GM23248 (cell line): ENCODE data around the gene PHETA2. TPM values are rescaled to one million over a fixed set of nuclear protein-coding genes. Genes with fewer than 3 reads are reported as not detected.
A peak's percentile ranks its signal among the peaks of the same experiment; 100 is the strongest.
"Not testable (repeated sequence)": the region's sequence is repeated elsewhere in the genome, so short reads cannot be mapped to it uniquely, and the experiment has no call there.

Experiments used
- DNase-seq: peaks from one replicate; pipeline ENCODE4 v3.0.0-alpha.2; 2015
- H2AFZ ChIP-seq: fragments of 200-600 bp; sonication (generic); 2 replicates; pipeline ENCODE4 v1.6.1; 2016; ENCODE audit warnings: antibody characterized with exemption
- H3F3A ChIP-seq: fragments of 200-600 bp; sonication (generic); 2 replicates; pipeline ENCODE4 v1.6.1; 2016; ENCODE audit warnings: mild to moderate bottlenecking, antibody characterized with exemption, mixed run types; ENCODE audit not compliant: insufficient read depth
- H3K27ac ChIP-seq: fragments of 200-600 bp; sonication (generic); 2 replicates; pipeline ENCODE4 v1.5.1; 2016; ENCODE audit warnings: mild to moderate bottlenecking
- H3K27me3 ChIP-seq: fragments of 200-600 bp; sonication (generic); replicated peaks from 2 replicates; pipeline ENCODE4 v1.6.1; 2016; ENCODE audit warnings: mild to moderate bottlenecking; ENCODE audit not compliant: insufficient read depth
- H3K36me3 ChIP-seq: fragments of 200-600 bp; sonication (generic); 2 replicates; pipeline ENCODE4 v1.6.1; 2016; ENCODE audit warnings: low read depth, mild to moderate bottlenecking
- H3K4me1 ChIP-seq: fragments of 200-600 bp; sonication (generic); 2 replicates; pipeline ENCODE4 v1.6.1; 2016; ENCODE audit warnings: mild to moderate bottlenecking; ENCODE audit not compliant: insufficient read depth
- H3K4me2 ChIP-seq: fragments of 200-600 bp; sonication (generic); one replicate; pipeline ENCODE4 v1.6.1; 2016; ENCODE audit warnings: mild to moderate bottlenecking; ENCODE audit not compliant: unreplicated experiment
- H3K4me3 ChIP-seq: fragments of 200-600 bp; sonication (generic); 2 replicates; pipeline ENCODE4 v1.5.1; 2016; ENCODE audit warnings: mild to moderate bottlenecking
- H3K79me2 ChIP-seq: fragments of 200-600 bp; sonication (generic); 2 replicates; pipeline ENCODE4 v1.6.1; 2016; ENCODE audit warnings: mild to moderate bottlenecking; ENCODE audit not compliant: insufficient read depth
- H3K9ac ChIP-seq: fragments of 200-600 bp; sonication (generic); 2 replicates; pipeline ENCODE4 v1.6.1; 2016; ENCODE audit warnings: mild to moderate bottlenecking
- H3K9me2 ChIP-seq: fragments of 200-600 bp; sonication (generic); 2 replicates; pipeline ENCODE4 v1.6.1; 2016; ENCODE audit warnings: mixed run types, mild to moderate bottlenecking, moderate library complexity; ENCODE audit not compliant: insufficient read depth
- H3K9me3 ChIP-seq: fragments of 200-600 bp; sonication (generic); one replicate; pipeline ENCODE4 v1.6.1; 2017; ENCODE audit warnings: low read depth
- H4K20me1 ChIP-seq: fragments of 200-600 bp; sonication (generic); 2 replicates; pipeline ENCODE4 v1.6.0; 2016; ENCODE audit not compliant: insufficient read depth
- EZH2 ChIP-seq: fragments of 200-600 bp; sonication (generic); IDR thresholded peaks from 2 replicates; pipeline ENCODE4 v1.6.1; 2018; ENCODE audit warnings: antibody characterized with exemption, mild to moderate bottlenecking; ENCODE audit not compliant: insufficient read depth, poor library complexity, severe bottlenecking
- EZH2phosphoT487 ChIP-seq: fragments of 200-600 bp; sonication (generic); IDR thresholded peaks from 2 replicates; pipeline ENCODE4 v1.6.1; 2018; ENCODE audit warnings: antibody characterized with exemption, moderate library complexity, mild to moderate bottlenecking, low read depth; ENCODE audit not compliant: insufficient read depth
- WGBS, 2 experiments: methylation state at CpG; one replicate each; pipeline ENCODE4 v1.1.6; 2015 to 2017; ENCODE audit warnings: low lambda C conversion rate in 2 of 2, low coverage in 1 of 2; ENCODE audit errors: missing lambda C conversion rate in 2 of 2; 5-methylcytosine and 5-hydroxymethylcytosine counted together
- in situ Hi-C: fragments of 300-500 bp; cut with MboI; formaldehyde crosslinking; loops from 2 replicates; pipeline ENCODE4 v1.15.0; 2020
- polyA plus RNA-seq: library from polyadenylated mRNA; unstranded; fragments of >200 nt; fragmentation: Nextera tagmentation; extraction: Ambion mirVana; gene quantifications from 2 replicates; pipeline ENCODE4 v1.2.1, GENCODE V29; 2016
- total RNA-seq: library from RNA; depleted of rRNA; stranded (reverse); fragments of >200 nt; shearing (Covaris generic); gene quantifications from 2 replicates; pipeline ENCODE4 v1.2.3, GENCODE V29; 2014

Gene PHETA2
- total and polyA plus RNA-seq, 2 experiments from 2014 or later = 29.9 to 38.6 TPM

DNA sequence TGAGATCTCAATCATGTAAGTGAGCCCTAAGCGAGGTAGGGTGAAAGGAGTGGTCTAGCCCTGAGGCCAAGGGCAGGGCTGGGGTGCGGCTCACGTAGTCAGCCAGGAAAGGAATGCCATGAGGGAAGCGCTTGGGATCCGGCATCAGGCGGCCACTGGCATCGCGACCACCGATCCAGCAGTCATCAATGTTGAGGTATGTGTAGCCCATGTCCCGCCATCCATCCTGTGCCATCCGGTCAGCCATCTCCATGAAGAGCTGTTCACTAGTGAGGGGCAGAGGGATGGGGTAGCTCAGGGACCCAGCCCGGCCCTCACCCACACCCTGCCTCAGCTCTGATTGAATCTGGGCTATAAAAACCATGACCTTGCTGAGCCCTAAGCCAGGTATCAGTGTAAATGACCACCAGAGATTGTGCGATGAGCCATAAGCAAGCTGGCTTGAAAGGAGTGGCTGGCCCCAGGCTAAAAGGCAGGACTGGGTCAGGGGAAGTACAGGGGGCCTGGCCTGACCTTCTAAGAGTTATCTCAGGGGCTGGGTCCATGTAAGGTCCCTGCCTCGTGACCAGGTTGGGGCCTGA, 6.3 kb upstream of the PHETA2 start:
- Histone ChIP-seq H4K20me1 (no peaks in the 10 kb centered on the region), H3K9ac (no peak overlapping the region), H3K79me2 (no peaks in the 10 kb centered on the region; the same call in 1 of the 2 replicates), H3K9me3 (no peaks in the 10 kb centered on the region), H3K27me3 (no peaks in the 10 kb centered on the region), H3K36me3 (no peaks in the 10 kb centered on the region), H3K4me3 (no peak overlapping the region), H3K27ac (no peak overlapping the region), H2AFZ (no peak overlapping the region), H3K4me2 (no peak overlapping the region), H3K4me1 (peaks cover 13% of the 10 kb centered on the region), H3F3A (peaks cover 9% of the 10 kb centered on the region; the same call in 1 of the 2 replicates), H3K9me2 (no peaks in the 10 kb centered on the region)
- TF ChIP-seq EZH2 = no peak
- TF ChIP-seq EZH2phosphoT487 = no peak
- in situ Hi-C loops = no loop called here
- WGBS, 2 experiments = 91 to 92% methylated on average over 12 to 14 of the region's 14 CpGs
- no peak for DNase-seq

DNA sequence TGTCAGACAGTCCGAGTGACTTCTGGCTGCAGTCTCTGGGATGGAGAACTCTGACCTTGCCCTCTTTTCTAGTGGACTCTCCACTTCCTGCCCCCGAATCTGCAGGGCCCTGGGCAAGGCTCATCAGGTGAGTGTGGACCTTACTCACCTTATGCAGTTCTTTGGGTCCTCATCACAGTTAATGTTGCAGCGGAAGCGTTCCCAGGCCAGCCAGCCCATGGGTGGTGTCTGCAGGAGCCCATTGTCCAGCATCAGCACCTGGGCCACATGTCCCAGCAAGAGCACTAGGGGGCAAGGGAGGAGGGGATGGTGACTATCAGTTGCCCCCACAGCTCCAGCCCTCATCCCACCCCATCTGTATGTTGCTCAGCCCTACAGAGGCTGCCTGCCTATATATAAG, 5.8 kb upstream of the PHETA2 start:
- Histone ChIP-seq H3K27ac (no peak overlapping the region), H3K4me1 (peaks cover 13% of the 10 kb centered on the region), H3K9ac (no peak overlapping the region), H3K36me3 (no peaks in the 10 kb centered on the region), H2AFZ (no peak overlapping the region), H3K4me3 (no peak overlapping the region), H3K9me2 (no peaks in the 10 kb centered on the region), H4K20me1 (no peaks in the 10 kb centered on the region), H3K79me2 (peaks cover 3% of the 10 kb centered on the region), H3K9me3 (no peaks in the 10 kb centered on the region), H3K27me3 (no peaks in the 10 kb centered on the region), H3F3A (peaks cover 9% of the 10 kb centered on the region; the same call in 1 of the 2 replicates), H3K4me2 (no peak overlapping the region)
- in situ Hi-C loops = no loop called here
- 94 to 100% methylated on average over 3 to 4 of the region's 4 CpGs for WGBS, 2 experiments
- no peak for TF ChIP-seq EZH2
- no peak for TF ChIP-seq EZH2phosphoT487
- no peak for DNase-seq

DNA sequence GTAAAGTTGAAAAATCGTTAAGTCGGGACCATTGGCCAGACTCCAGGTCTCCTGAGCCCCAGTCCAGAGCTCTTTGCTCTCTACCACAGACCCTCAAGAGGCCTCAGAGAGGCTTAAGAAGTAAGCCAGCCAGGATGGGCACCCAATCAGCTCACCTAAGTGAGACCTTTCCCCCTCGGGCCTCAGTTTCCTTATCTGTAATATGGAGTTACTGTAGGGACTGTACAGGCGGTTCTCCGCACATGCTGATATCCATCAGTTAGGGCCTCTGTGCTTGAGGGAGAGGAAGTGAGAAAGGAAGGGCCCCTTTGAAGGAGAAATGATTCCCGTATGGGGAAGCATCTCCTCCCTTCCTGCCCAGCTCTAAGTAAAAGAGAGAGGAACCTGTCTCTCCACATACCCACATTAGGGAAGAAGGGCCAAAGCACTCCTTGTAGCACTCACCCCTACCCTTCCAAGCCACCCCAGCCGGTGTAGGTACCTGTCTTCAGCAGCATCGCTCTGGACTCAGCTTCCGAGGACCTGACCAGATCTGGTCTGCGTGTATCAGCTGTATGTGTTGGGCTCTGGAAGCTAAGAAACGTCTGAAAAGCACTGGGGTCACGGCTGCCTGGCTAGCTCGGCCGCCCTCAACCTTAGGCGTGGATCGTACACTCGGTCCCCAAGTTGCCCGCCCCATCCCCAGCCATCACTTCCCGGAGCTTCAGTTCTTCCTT, 4.1 kb upstream of the PHETA2 start:
- Histone ChIP-seq H4K20me1 (no peaks in the 10 kb centered on the region), H3K4me1 (peaks cover 19% of the 10 kb centered on the region), H3K4me3 (peak overlapping the region; percentile 71), H3K36me3 (no peaks in the 10 kb centered on the region), H3K9me3 (no peaks in the 10 kb centered on the region), H3K4me2 (peak overlapping the region; percentile 91), H3K9me2 (no peaks in the 10 kb centered on the region), H3K9ac (peak overlapping the region; percentile 80), H3K27ac (peak overlapping the region; percentile 88), H3F3A (peaks cover 9% of the 10 kb centered on the region; the same call in 1 of the 2 replicates), H3K27me3 (no peaks in the 10 kb centered on the region), H3K79me2 (peaks cover 19% of the 10 kb centered on the region), H2AFZ (peak overlapping the region; percentile 83)
- TF ChIP-seq EZH2 = no peak
- no peak for TF ChIP-seq EZH2phosphoT487
- no peak for DNase-seq
- in situ Hi-C loops = no loop called here
- 14 to 20% methylated on average over 19 of the region's 19 CpGs for WGBS, 2 experiments

DNA sequence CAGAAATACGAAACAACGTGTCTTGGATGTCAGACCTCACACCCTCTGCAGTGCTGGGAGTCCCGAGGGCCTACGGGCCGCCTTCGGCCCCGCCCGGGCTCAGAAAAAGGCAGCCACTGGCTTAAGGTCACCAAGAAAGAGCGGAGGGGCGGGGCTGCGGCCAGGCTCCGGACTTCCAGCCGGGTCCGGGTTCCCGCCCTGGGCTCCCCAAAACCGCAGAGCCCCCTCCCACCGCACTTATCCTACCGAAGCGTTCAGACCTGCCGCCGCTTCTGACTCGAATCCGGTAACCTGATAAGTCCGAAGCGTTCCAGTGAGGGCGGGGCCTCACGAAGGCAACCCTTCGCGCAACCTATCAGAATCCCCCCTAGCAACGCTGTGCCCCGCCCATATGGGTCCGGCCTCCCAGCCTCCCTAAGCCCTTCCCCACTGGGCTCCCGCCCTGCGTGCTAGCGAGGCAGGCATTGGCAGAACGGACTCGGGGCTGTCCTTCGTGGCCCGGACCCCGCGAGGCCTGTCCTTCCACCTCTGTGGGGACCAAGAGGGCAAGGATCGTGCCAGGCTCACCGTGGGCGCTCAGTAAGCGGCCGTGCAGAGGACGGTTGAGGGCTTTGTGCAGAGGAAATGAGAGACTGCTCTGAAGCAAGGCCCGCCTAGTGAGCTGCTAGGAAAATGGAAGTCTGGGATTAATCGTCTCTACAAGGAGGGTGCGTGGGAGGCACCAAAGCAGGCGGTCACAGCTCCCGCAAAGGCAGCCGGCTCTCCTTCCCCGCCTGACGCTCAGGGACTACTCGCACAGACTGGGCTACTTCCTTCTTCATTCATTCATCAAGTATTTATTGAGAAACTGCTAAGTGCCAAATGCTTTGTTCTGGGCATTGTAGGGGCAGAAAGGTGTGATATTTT, 3.3 kb upstream of the PHETA2 start, which contains the start of gene NAGA:
NAGA (minus strand) TSS at position 296 of the 906 bp plus-strand sequence. CDS start 515 bp downstream, outside the sequence.
- H3K9me2 ChIP-seq = no peaks in the 10 kb centered on the region
- H3K4me2 ChIP-seq = peak within 1 kb of the TSS; percentile 91
- H3K4me3 ChIP-seq = peak within 1 kb of the TSS; percentile 71
- peak; percentile 99 for DNase-seq
- in situ Hi-C loops = no loop called here
- no peaks in the 10 kb centered on the region for H3K9me3 ChIP-seq
- H4K20me1 ChIP-seq = no peaks in the 10 kb centered on the region
- H3K27ac ChIP-seq = peak within 1 kb of the TSS; percentile 88
- 1 to 2% methylated on average over 56 of the region's 56 CpGs for WGBS, 2 experiments
- TF ChIP-seq EZH2phosphoT487 (no peak), EZH2 (no peak)
- H2AFZ ChIP-seq = peak within 1 kb of the TSS; percentile 83
- no peaks in the 10 kb centered on the region for H3K27me3 ChIP-seq
- peak within 1 kb of the TSS; percentile 80 for H3K9ac ChIP-seq
- peaks cover 24% of the 10 kb centered on the region for H3K4me1 ChIP-seq
- H3F3A ChIP-seq = peaks cover 11% of the 10 kb centered on the region
- no peaks in the 10 kb centered on the region for H3K36me3 ChIP-seq
- peaks cover 27% of the 10 kb centered on the region for H3K79me2 ChIP-seq

DNA sequence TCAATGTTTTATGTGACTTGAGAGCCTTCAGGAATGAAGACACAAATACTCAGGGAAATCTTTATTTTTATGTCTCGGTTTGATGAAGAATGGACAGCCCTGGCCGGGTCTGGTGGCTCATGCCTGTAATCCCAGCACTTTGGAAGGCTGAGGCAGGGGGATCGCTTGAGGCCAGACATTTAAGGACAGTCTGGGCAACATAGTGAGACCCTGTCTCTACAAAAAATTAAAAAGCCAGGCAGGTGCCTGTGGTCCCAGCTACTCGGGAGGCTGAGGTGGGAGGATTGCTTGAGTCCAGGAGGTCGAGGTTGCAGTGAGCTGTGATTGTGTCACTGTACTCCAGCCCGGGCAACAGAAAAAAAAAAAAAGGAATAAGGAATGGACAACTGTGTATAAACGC, 2.5 kb upstream of the PHETA2 start:
- Histone ChIP-seq H3K4me3 (peak overlapping the region; percentile 71), H2AFZ (peak overlapping the region; percentile 83), H3K4me1 (peaks cover 24% of the 10 kb centered on the region), H3K4me2 (peak overlapping the region; percentile 91), H3K79me2 (peaks cover 35% of the 10 kb centered on the region), H3F3A (peaks cover 16% of the 10 kb centered on the region), H3K9ac (peak overlapping the region; percentile 80), H3K27ac (peak overlapping the region; percentile 88)
- 64 to 73% methylated on average over 7 of the region's 7 CpGs for WGBS, 2 experiments
- H3K27me3 ChIP-seq, H3K36me3 ChIP-seq, in situ Hi-C loops, H3K9me3 ChIP-seq, DNase-seq, H3K9me2 ChIP-seq, H4K20me1 ChIP-seq: not testable (repeated sequence)
